ENCODE measurements around the gene DCP2.

DCP2 gene

GRCh38 chr5:112967520-112968083 is 9.0 kb upstream of the DCP2 start:
- DNase-seq, result no peak

DNA sequence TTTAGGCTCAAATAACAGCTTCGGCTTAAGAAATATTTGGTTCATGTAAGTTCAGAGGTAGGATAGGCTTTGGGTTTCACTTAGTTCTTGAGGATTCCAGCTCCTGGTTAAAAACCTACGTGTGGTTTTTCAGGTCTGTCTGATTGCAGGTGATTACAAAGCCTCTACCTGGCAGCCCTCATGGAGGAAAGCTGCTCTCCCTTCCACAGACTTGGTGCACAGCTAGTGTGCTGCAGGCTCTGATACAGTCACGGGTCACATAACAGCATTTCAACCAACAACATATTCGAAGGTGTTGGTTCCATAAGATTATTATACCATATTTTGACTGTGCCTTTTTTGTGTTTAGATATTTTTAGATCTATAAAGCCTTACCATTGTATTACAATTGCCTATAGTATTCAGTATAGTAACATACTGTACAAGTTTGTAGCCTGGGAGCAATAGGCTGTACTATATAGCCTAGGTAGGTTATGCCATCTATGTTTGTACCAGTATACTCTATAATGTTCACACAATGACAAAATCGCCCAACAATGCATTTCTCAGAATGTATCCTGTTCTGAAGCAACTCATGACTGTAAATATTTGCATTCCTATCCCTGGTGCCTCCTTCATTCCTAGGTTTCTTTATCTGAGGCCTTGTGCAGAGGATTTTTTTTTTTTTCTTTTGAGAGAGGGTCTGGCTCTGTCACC is 8.0 kb upstream of the DCP2 start:
- DNase-seq, result no peak

DNA sequence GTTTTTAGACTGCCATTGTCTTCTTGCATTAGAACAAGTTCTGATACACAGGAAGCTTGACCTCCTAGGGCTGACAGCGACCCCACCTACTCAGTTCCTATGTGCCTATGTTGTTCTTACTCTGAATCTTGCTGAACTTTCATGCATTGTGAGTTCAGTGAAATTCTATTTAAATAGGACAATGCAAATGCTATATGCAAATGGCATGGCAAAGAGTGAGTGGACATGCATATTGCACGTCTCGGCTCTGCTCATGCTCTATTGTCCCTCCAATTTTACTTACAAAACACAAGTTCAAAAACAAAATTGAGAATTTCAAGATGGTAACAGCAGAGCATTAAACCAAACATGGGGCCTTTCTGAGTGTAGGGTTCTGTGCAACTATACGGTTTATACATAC is 5.3 kb upstream of the DCP2 start:
- DNase-seq, result no peak

DNA sequence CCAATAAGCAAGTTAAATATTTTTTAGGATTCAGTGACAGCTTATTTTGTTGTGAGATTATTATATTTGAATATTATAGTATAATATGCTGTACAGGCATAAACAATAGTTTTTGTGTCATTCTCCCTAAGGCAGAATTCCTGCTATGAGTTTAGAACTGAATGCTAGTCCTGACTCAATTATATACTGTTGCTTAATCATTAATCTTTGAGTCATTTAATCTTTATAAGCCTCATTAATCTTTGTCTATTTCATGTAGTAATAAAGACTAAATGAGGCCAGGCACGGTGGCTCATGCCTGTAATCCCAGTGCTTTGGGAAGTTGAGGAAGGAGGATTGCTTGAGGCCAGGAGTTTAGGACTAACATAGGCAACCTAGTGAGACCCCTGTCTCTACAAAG is 3.6 kb upstream of the DCP2 start:
- no peak for DNase-seq

DNA sequence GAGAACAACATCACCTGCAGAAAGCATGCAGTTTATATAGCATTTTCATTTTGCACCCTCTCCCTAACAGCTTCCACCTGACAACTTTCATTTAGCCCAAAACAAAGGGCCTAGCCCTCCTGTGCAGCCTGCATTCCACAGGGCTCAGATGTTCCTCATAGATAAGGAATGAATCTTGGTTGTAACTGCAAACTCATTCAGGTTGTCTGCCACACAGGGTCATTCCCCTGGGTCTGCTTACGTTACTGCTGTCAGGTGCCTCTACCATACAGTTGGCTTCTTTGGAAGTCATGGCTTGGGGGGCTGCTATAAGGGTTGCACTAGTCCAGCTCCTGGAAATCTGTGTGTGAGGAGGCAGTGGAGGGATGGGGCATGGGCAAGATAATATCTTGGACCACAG is 2.7 kb upstream of the DCP2 start:
- no peak for DNase-seq

- no peak for DNase-seq
Measured at GRCh38 chr5:112974901-112975300, 1.7 kb upstream of the DCP2 start.

DNA sequence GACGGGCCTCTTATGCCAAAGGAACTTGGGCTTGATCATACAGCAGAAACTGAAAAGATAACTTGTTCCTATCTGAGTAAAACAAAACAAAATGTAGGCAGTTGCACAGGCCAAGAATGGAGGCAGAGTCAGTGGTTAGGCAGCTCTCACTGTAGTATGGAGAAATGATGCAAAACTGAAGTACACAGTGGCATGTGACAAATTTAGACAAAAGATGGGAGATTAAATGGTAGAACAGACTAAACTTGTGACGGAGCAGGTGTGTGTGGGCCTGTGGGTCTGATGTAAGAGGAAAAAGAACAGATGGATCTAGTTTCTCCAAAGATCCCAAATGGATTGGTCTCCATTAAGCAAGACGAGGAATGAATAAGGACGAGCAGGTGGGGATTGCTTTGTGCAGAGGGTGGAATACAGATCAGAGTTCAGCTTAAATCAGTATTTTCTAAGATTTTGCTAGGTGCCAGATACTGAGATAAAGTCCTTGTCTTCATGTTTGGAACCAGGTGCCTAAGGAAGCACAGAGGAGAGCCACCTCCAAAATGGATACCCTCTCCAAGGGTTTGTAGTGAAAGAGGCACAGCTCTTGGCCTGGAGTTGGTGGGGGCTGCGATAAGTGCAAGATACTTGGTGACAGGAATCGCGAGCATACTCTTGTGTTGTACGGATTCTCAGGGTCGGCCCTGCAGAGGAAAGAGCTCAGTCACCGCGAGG is 722 bp upstream of the DCP2 start:
- no peak for DNase-seq

DNA sequence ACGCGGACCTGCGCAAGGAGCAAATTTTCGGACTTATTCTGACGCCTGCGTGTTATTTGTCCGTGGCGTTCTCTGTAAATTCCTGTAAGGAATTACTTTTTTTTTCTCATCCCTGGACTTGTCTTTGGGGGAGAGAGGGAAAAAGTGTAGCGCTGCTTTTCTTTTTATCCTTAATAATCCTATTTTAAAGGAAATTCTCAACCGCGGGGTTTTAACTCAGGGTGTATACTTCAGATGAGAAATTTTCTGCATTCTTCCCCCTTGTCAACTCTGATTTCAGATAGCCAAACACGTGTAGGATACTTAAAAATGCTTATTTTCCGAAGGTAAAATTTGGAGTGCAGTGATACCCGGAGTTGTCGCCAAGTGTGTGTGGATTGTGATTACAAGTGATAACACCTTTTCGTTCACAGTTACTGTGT is 853 bp downstream of the DCP2 start:
- DNase-seq, result no peak

GRCh38 chr5:112978836-112979235 is 2.2 kb downstream of the DCP2 start:
- no peak for DNase-seq

DNA sequence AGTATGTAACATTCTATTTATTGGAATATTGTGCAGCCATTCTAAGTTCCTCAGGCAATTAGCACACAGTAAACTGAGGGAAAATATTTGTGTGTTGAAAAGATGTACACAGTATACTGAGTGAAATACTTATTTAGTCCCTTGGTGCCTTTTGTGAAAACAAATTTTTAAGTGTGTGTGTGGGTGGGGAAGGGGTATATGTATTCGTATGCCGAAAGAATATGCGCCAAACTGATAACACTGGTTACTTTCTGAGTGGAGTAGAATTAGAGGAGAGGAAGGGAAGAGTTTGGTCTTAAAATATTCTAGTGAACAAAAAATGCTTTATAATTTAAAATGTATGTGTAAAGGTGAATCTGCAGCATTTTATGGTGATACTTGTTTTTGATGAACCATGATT is 3.1 kb downstream of the DCP2 start:
- no peak for DNase-seq

DNA sequence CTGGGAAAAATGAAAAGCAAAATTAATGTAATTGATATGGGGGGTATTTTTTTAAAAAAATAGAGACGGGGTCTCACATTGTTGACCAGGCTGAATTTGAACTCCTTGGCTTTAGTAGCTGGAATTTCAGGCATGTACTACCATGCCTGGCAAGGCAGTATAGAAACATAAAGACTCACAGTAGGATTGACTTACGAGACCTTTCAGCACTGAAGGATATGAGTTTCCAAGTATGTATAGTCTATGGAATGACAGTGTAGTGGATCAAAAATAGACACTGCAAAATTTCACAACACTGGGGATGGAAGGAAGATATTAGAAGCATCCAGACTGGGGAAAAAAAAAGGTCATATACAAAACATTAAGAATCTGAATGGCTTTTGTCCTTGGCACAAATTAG is 6.8 kb downstream of the DCP2 start:
- no peak for DNase-seq

DNA sequence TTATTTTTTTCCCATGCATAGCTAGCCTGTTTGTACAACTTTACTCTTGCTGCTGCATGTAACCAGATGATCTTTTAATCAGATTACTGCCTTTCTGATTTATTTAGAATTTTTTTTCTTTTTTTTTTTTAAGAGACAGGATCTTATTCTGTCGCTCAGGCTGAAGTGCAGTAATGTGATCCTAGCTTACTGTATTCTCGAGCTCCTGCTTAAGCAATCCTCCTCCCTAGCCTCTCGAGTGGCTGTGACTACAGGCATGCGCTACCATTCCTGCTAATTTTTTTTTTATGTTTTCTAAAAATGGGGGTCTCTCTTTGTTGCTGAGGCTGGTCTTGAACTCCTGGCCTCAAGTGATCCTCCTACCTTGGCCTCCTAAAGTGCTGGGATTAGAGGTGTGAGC is 9.6 kb downstream of the DCP2 start:
- DNase-seq, result no peak

DNA sequence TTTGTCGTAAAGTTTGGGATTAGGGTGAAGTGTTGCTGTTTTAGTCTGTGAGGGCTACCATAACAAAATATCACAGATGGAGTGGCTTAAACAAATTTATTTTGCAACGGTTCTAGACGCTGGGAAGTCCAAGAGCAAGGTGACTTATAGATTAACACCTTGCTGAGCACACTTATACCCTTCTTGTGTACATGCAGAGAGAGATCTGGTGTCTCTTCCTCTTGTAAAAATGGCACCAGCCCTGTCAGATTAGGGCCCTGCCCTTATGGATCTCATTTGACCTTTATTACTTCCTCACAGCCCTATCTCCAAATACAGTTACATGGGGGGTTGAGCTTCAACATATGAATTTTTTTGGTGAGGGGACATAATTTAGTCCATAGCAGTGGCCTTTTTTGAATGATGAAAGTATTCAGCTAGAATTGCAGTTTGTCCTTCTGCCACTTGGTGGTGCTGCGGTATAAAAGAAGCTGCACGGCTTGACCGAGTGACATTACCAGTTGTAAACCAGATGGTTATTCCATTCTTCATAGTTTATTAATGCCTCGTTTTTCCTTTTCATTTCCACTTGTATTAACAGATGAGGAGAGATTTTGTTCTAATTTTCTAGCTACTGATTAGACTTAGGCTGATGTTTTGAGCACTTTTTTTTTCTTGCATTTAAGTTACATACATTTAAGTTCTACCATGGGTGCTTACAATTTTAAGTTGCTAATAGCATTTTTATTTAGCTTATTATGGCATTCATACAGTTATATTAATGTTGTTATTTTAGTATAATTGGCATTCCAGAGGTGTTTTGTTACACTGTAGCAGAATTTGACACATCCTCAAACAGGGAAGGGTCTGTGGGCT is 19.4 kb downstream of the DCP2 start:
- peak; percentile 36 for DNase-seq

GRCh38 chr5:112996830-112997374 is 20.3 kb downstream of the DCP2 start:
- no peak for DNase-seq

- DNase-seq, result no peak
Measured at GRCh38 chr5:112998296-112998695, 21.7 kb downstream of the DCP2 start.

- no peak for DNase-seq
Measured at GRCh38 chr5:113000466-113000865, 23.9 kb downstream of the DCP2 start.

- DNase-seq, result no peak
Measured at GRCh38 chr5:113002423-113002822, 25.8 kb downstream of the DCP2 start.

DNA sequence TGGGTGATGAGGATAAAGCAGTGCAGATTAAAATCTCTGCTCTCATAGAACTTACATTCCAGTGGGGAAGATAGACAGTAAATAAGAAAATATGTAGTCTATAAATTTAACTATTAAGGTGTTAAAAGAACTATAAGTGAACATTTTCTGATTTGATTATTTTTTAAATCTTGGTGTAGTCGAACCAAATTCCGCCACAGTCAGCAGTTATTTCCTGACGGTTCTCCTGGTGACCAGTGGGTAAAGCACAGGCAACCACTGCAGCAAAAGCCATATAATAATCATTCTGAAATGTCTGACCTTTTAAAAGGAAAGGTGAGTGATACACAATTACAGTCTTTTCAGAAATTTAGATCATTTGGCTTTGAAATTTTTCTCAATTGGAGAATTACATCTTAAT is 27.2 kb downstream of the DCP2 start:
- no peak for DNase-seq

- DNase-seq, result no peak
Measured at GRCh38 chr5:113005454-113005853, 28.9 kb downstream of the DCP2 start.

GRCh38 chr5:113017881-113018635 is 41.5 kb downstream of the DCP2 start:
- no peak for DNase-seq

- DNase-seq, result no peak
Measured at GRCh38 chr5:113020461-113021273, 44.1 kb downstream of the DCP2 start.

- DNase-seq, result no peak
Measured at GRCh38 chr5:113022661-113023060, 46.1 kb downstream of the DCP2 start.

All from NCI-H1092 (cell line).